Heart left ventricle (tissue), 13 donors: ENCODE data around the gene SRGAP2B.
"Not testable (repeated sequence)": the region's sequence is repeated elsewhere in the genome, so short reads cannot be mapped to it uniquely, and the experiment has no call there.

ENCODE experiments used
- CTCF ChIP-seq, 12 donors: fragments of 200-600 bp; sonication (generic) in 4 of 12; IDR thresholded peaks; one replicate each; pipeline versions ENCODE4 v1.5.0 to v1.8.0; 2018 to 2022; ENCODE audit warnings: antibody characterized with exemption in 12 of 12, mild to moderate bottlenecking in 5 of 12
- POLR2A ChIP-seq, 2 donors: fragments of 450-650 bp; IDR thresholded peaks; one replicate each; pipeline ENCODE4 v1.6.1; 2017; ENCODE audit warnings: antibody characterized with exemption in 2 of 2, mild to moderate bottlenecking in 2 of 2, moderate library complexity in 2 of 2
- donor health status: ischemic (EF 13 %, LVEDD 7.1; RV severe dilation, severe dysfunction).
- donor health status: DM: no; HTN: yes; CAD: no.
- donor health status: DM: no; HTN: no; CAD: no.
- donor health status: ischemic (EF 25% LVEDD 6.9; RV normal size, moderate dysfunction).
- donor health status: ischemic (EF 25% LVEDD 5.7; RV mildly dilated, moderate dysfunction).
- donor health status: ischemic (EF 35%, LVEDD 5.7; RV mildly dilated, moderate dysfunction).
- donor health status: nonischemic (EF 11% LVEDD 7.7; RV severe dilation, severe dysfunction).
- donor health status: DM: yes; HTN: yes; CAD: no.
- donor health status: PGD.
- donor health status: ischemic (EF 29% LVEDD 5.4; RV normal size, mild dysfunction).
- donor health status: nonischemic (EF 23%, LVEDD 6.1; RV moderate dilation, normal function).

- TF ChIP-seq CTCF, POLR2A (IDR thresholded peaks at IDR 0.05): not testable (repeated sequence)
Measured at GRCh38 chr1:145063285-145063684, 31.8 kb downstream of the SRGAP2B start.
